GM19467 (cell line): Measurements from ENCODE around the gene MSL1.

Experiments
- ATAC-seq: cut with Tn5 transposase; IDR thresholded peaks from one replicate; pipeline ENCODE4 v1.9.1; 2021; ENCODE audit warnings: mild to moderate bottlenecking, moderate library complexity; ENCODE audit not compliant: unreplicated experiment

The MSL1 gene

GRCh38 chr17:40173778-40174135 is 52.0 kb downstream of the MSL1 start:
- no peak for ATAC-seq

GRCh38 chr17:40174514-40174913 is 52.7 kb downstream of the MSL1 start:
- ATAC-seq: no peak

GRCh38 chr17:40175928-40176753 is 54.4 kb downstream of the MSL1 start:
- ATAC-seq: no peak

- ATAC-seq: no peak
These were observed 55.0 kb downstream of the MSL1 start for GRCh38 chr17:40176754-40177110.

GRCh38 chr17:40177275-40177874 is 55.6 kb downstream of the MSL1 start, which contains the start of gene RAPGEFL1:
TSS of gene RAPGEFL1 (plus strand) at chr17:40177470. CDS start at chr17:40177862, 392 bp downstream.
- peak; percentile 58 for ATAC-seq

- no peak for ATAC-seq
These were observed 56.3 kb downstream of the MSL1 start for GRCh38 chr17:40178021-40178601.

GRCh38 chr17:40178660-40179059 is 56.9 kb downstream of the MSL1 start:
- ATAC-seq: no peak

- no peak for ATAC-seq
These were observed 58.3 kb downstream of the MSL1 start for GRCh38 chr17:40179923-40180659.

GRCh38 chr17:40180694-40181093 is 58.9 kb downstream of the MSL1 start:
- no peak for ATAC-seq

GRCh38 chr17:40181205-40181604 is 59.4 kb downstream of the MSL1 start:
- ATAC-seq: no peak

- ATAC-seq: no peak
These were observed 60.8 kb downstream of the MSL1 start for GRCh38 chr17:40182606-40183005.
